HTR-8/SVneo (cell line): ENCODE results near the gene BCAR3.

Experiments used
- DNase-seq: peaks from one replicate; pipeline ENCODE4 v3.0.0; 2011; ENCODE audit warnings: low spot score, mixed read lengths; ENCODE audit not compliant: insufficient read length
- FAIRE-seq: peaks from 2 replicates; lab custom pipeline; 2011; peaks lifted over from hg19 to GRCh38; lab: Jason Lieb, UNC

Gene BCAR3

DNA sequence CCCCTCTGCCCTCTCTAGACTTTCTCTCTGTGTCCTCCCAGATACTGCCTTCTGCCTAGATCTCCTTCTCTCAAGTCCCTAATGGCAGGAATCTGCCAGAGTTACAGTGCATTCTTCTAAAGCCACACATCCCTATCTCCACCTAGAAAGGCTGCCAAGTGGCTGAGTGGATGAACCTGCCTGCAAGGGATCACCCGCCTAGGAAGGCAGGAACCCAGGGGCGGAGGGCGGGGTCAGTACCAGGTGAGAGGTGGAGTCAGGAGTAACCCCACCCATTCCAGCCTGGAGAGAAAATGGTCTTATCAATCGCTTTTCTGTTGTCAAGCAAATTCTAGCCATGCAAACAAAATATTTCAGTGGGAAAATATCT is 60.8 kb downstream of the BCAR3 start:
- FAIRE-seq: no peak
- DNase-seq: no peak

DNA sequence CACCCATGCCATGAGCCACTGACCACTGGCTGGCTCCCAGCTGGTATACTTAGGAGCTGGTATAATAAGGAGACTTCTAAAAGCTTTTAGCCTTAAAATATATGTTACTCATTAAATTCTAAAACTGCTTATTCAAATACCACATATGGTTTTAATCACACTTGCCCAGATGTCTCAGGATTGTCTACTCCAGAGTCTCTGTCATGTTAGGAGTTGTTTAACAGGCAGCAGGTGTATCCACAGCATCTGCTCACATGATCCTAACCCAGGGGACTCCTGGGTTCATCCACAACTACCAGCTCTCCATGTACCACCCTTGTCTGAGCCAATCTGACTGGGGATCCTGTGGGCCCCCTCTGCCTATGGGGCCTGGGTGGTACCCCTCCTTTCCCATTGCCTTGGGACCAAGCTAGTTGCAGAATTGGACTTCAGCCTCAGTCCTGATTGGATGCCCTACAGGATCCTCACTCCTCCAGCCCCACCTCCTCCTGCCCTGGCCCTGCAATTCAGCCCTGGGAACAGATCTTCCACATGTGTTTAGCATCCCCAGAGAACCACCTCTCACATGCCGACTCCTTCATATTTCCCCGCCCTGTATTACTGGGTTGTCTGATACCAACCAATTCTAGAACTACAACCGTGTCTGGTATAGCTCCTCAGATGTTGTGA is 61.3 kb downstream of the BCAR3 start:
- FAIRE-seq (no peak), DNase-seq (no peak)

DNA sequence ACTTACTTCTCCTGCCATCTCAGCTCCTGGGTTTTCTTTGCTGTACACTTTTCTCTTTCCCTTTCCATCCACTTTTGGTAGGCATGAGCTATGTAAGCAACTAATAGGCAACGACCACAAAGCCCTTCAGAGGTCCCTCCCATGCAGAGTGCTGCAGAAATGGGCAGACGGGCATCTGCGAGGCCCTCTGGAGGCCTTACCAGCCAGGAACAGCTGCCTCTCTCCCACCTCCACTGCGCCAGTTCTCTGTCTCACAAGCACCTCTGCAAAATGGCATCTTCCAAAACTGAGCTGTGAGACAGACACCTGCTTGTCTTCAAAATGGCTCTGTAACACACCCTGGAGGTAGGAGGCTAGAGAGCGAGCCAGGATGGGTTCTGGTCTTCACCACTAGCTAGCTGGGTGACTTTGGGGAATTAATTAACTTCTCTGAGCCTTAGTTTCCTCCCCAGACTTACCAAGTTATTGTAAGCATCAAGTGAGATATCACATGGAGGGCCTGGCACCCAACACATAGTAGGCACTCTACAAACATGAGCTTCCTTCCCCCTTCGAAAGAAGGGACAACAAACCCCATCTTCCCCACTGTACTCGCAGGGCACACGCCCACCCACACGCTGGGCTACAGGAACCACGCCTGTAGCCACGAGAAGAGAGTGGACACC is 62.0 kb downstream of the BCAR3 start:
- DNase-seq (no peak), FAIRE-seq (no peak)

DNA sequence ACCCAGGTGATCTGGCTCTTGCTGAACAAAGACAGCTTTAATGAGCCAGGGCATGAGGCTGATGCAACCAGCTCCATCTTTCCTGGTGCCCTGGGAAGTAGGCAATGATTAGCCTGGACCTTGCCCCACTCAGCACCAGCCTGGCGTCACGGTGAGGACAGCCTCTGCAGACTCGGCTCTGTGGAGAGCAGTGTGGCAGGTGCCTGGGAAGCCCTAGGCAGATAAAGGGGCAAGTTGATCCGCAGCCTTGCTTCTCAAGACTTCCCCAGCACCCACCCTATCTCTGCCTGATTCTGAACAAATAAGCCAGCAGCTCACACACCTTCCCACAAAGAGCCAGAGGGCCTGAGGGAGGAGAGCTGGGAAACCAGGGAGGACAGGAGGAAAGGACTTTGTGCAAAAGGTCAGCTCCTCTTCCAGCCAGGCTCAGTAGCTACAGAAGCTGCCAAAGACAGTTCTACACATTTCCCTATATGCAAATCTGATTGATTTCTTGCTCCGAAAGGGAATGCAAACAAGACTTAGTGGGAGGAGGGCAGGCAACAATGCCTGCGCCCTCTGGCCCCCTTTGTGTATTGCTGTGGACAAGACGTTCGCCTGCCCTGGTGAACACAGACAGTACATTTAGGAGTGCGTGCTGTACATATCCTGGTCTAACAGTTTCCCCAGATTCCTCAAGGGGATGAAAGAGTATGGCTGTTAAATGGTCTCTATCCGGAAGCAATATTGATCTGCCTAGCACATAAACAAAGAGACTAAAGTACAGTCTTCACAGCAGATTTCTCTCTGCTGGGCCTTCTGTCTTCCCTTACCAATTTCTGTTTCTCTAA is 63.8 kb downstream of the BCAR3 start:
- DNase-seq: no peak
- no peak for FAIRE-seq

DNA sequence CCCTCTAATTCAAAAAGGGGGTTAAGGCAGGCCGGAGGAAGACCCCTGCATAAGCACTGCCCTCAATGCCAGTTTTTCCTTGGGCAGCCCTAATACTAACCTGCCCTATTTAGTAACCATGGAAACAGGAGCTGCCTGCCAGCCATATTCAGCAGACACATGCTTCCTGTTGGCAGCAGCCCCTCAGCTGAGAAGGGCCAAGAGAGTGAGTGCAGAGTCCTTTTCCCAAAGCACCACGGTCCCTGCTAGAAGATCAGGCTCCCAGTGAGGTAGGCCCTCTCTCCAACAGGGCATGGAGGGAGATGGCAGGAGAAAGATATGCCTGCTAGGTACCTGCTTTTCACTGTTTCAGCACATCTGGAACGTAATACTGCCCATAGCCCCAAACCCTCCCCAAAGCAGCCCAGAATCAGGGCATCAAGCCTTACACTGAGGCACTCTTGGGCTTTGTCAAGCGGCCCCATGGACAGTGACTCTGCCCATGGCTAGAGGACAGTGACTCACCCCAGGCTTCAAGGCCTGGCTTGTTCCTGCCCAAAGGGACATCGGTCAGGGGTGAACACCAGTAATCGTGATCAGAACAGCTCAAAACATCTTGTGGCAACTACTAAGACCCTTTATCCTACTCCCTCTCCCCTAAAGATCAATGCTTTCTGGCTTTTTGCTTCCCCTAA is 64.5 kb downstream of the BCAR3 start:
- DNase-seq: no peak

DNA sequence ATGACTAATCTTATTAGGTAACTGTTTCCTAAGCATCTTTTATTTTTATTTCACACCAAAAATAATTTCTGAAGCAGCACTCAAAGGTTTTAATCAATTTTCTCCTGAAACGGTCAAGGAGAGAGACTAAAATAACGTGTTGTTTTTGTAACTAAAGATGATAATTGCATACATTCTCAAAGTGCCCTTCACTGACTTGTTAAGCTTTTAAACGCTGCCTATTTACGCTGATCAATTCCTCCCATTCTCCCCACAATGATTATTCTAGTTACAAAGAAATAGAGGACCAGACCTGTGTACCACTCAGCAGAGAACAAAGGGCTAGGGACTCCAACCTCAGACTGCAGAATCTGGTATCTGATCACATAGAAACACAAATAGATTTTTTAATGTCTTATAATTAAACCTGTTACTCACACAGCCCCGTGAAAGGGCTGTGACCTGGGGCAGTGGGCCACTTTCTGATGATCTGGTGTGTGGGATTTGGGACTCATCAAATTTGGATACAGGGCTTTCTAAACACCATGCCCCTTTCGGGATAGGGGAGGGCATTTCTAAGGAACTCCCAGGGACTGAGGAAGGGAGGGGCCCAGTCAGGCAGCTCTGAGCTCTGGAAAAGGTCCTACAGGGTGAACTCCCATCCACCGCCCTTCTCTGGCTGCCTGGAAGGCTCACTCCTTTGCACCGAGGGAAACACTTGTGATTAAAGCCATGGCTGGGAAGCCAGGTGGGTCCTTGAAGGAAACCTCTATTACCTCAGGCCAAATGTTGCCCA is 65.2 kb downstream of the BCAR3 start:
- no peak for FAIRE-seq
- DNase-seq: no peak

More for the DNA sequence above, 64.5 kb downstream of the BCAR3 start:
- FAIRE-seq: no peak

DNA sequence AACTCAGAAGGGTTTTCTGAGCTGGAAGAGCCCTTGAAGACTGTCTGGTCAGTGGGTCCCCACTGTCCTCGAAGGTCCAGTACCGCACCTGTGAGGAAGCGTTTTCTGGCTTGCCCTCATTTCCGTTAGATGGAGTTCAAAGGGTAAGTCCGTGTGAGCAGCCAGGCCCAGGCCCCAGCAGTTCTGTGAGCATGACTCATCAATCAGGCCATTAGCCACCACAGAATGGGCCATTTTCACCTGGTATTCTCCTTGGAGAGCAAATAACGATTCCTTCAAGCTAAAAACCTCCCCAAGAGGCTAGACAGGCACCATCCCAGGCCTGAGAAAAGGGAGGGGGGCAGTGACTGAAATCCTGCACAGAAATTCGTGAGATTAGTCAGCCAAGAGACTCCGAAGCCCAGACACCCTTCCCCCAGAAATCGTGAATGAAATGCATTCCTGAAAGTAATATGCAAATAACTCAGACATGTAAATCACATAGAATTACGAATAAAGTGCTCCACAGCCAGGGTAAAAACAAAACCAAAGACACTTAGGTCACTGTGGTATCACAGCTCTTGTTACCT is 66.0 kb downstream of the BCAR3 start:
- DNase-seq (no peak), FAIRE-seq (no peak)

DNA sequence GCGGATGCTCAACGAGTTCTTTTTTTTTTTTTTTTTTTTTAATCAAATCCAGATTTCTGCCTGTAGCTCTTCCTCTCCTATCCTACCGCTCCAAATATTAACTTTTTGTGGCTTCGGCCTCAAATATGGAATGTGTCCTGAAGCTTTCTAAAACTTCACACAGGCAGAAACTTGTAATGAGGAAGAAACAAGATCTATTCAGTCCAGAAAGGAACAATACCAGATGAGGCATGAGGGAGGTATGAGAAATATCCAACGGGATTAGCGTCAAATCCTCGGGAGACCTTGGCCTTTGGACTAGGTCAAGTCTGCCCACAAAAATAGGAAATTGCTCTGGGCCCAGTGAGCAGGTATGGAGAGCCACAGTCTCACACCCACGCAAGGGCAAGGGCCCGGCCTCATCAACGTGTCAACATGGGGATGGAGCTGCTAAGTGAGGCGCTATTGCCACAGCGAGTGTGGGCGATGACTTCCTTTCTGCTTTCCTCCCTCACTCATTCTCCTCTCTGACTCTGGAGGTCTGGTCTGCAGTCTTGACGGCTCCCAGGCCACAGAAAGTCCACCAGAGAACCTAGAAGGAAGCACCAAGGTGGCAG is 66.6 kb downstream of the BCAR3 start:
- FAIRE-seq: no peak
- DNase-seq: peak; percentile 35

DNA sequence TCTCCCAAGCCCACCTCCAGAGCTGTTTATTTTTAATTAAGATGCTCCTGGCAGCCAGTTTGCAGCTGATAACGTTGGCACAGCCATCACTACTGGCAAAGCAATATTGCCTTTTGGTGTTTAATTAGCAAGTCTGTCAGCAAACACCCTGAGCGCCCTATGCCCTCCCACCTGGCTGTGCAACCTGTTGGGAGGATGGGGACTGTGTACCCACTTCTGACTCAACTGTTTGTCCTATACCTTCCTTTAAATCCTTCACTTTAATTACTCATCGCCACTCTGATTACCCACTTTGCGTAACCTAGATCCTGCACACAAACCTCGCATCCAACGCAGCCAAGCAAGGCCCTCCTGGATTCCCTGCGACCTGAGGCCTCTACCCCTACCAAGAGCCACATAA is 67.1 kb downstream of the BCAR3 start:
- FAIRE-seq (no peak), DNase-seq (no peak)

DNA sequence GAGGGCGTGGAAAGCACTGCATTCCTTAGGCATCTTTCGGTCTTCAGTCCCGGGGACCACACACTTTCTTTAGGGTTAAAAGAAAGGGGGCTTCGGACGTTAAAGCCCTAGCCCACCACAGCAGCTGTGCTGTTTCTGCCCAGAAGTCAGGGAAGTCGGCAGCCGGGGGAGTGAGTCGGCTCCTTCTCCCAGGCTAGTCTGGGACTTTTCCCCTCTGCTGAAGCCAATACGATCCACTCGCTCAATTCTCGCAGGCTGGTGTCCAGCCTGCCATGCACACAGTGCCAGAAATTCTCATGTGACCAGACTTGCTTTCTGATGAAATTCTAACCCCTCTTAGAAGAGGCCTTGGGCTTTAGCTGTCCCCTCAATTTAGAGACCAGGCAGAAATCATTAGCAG is 67.7 kb downstream of the BCAR3 start:
- FAIRE-seq: no peak
- DNase-seq: no peak

DNA sequence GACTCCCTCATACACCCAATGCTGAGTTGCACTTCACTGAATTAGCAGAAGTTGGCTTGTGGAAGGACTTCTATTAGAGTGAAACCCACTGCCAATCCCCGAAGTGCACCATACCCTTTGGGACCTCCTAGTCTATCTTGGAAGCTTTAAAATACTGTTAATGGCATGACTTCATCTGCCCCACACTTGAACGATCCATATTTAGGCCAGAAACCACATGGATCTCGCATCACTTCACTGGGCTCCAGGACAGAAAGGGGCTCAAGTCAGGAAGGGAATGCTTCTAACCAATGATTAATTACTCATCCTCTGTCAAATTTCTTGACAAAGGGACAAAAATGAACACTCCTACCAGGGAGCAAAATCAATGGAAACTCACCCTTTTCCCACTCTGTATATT is 69.1 kb downstream of the BCAR3 start:
- no peak for FAIRE-seq
- DNase-seq: no peak

DNA sequence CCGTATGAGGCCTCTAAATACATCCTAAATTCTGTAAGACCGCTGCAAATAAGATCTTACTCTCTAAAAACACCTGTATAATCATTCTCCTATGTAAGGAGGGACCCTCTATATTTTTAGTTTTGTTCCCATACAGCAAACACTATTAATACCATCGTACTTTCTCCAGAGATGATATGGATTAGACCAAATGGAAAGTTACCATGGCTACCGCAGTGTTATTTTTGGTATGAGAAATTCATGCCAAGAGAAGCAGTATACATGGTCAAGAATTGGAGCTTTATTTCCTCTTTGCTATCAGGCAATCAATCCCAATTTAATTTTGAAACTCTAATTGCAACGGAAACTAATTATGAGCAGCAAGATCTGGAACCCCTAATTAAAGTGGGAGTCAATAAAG is 70.0 kb downstream of the BCAR3 start:
- DNase-seq: no peak
- no peak for FAIRE-seq

DNA sequence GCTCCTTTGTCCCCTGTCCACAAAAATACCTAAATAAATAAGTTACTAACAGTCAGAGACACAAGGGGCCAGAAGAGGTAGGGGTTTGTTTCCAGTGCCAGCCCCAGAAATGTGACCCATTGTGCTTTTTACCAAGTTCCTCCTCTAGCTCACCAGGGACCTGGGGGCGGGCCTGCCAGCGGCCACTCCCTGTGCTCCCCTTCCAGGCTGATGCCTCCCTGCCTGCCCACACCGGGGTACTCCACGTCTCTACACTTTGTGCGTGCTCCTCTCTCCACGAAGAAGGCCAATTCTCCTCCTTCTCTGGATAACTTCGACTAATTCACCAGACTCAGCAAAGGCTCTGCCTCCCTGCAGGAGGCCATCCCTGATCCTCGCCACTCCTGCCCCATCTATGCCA is 72.1 kb downstream of the BCAR3 start:
- FAIRE-seq (no peak), DNase-seq (no peak)

DNA sequence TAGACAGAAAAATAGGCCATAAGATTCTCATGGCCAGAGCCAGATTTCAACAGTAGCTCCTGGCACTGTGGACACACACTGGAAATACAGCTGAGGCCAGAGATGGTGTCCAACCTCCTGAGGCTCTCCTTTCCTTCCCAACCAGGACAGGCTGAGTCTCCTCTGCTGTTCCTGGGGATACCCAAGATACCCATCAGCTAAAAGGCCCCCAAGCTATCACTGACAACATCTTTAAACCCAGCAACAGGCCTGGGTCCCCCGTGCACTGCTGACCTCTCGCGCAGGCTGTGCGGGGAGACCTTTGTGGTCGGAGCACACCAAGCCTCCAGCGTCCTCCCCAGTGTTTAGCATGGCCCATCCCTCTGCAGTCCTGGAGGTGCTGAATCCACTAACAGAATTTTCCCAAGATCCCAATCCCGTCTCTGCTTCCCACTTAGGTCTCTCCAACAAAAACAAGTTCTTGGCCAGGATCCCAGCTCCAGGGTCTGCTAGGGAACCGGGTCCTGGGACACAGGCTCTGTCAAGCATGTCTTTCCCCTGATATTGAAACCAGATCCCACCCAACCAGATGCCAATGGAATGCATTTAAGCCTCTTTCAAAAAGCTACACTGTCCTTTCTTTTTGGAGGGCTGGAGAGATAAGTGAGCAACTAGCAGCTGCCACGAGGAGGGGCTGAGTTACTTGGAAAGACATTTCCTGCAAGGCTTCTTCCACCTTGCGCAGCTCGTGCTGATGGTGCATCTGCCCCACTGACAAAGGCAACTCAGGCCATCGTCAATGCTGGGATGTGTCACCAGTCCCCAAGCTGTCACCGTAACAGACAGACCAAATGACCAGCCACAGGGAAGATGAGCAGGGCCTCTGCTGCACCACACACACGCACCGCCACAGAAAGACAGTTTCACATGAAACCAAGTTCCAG is 73.2 kb downstream of the BCAR3 start:
- no peak for DNase-seq
- no peak for FAIRE-seq

DNA sequence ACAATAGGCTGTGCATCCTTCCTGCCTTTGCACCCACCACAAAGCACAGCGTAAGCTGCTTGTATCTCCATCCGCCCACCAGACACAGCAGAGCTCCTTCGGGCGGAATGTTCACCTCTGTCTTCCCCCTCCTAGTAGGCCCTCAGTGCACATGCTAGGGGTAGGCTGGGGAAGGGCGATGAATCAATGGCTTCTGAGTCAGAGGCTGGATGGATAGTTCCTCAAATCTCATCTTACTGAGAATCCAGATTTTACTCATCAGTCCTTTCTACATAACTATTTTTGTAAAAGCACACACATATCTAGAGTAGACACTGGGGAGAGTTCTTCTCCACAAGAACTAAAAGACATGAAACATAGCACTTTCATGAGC is 73.8 kb downstream of the BCAR3 start:
- FAIRE-seq (no peak), DNase-seq (no peak)

DNA sequence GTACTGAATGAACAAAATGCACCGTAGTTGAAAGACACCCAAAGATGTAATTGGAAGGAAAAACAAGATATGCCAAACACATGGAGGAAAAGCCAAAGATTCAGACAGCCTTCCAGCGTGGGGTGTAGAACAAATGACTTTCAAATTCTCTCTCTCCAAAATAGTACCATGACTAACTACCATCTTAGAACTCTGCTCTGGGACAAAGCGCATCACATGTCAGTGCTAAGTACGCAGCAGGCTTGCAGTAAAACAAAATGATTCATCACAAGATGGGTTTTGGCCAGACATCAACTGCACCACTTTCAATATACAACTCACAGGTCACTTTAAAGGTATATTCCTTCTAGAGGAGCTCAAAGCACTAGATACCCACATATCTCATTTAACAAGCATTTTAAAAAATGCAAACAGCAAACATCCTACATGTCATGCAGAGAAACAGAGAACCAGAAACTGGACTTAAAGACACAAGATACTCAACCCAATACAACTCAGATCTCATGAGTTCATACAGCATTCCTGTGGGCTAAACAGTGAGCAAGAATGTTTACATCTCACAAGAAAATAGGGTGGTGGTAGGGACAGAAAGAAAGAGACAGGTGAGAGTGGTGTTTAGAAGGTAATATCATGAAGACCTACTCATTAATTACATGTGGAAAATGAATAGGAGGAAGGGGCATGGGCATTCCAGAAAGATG is 75.7 kb downstream of the BCAR3 start:
- DNase-seq: peak; percentile 49
- FAIRE-seq: peak; percentile 64

DNA sequence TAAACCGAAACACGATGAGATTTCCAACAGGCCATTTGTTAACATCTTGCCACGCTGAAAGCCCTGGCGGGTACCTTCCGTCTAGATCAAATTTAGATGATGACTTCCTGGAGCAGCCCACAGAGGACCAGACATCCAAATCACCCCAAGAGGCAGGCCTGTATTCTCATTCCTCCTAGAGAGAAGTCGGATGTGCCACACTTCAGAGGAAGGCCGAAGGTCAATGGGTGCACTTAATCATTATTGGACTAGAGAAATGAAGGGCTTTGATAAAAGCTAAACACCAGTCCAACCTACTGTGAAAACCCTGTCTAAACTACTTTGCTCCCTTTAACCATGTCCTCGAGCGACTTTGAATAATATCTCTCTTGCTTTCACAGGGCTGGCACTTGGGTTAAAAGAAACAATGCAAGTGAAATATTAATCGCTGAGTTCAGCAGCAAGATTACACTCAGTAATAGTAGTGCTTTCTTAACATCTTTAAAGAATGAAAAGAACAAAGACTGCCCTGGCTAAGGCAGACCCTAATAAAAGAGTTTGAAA is 76.5 kb downstream of the BCAR3 start:
- no peak for FAIRE-seq
- no peak for DNase-seq

DNA sequence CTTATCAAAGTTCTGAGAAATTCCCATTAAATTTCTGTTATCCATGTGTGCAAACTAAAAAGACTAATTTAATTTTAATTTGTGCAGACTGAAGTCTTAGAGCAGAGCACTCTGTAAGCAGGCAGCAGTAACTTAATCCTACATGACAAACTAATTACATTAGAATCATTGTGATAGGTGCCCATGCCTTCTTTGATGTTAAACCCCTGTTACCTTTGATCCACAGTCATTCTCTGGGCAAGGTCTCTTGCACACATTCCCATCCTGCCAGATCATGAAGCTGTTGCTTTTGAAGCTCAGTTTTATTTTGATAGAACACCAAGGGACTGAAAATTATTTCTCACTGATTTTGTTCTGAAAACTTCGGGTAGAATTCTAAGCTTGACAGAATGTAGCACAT is 77.2 kb downstream of the BCAR3 start:
- DNase-seq: no peak

More for the DNA sequence above, 77.2 kb downstream of the BCAR3 start:
- no peak for FAIRE-seq
